AG04450 (cell line): ENCODE results near the gene SRPRB. TPM values are rescaled to one million over a fixed set of nuclear protein-coding genes. Genes with fewer than 3 reads are reported as not detected.

Source experiments
- CTCF ChIA-PET: fragments of 300-600, 350-600 bp; formaldehyde crosslinking; extraction: SDS; loops from one replicate; lab custom pipeline; 2022; ENCODE audit warnings: antibody characterized with exemption, inconsistent platforms; lab: Charles Lee
- POLR2A ChIA-PET: fragments of 350-600 bp; formaldehyde crosslinking; extraction: SDS; loops from one replicate; lab custom pipeline; 2021; ENCODE audit warnings: antibody characterized with exemption, inconsistent platforms; lab: Yijun Ruan, JAX
- DNase-seq: peaks from one replicate; pipeline ENCODE4 v3.0.0-alpha.2; 2011; ENCODE audit warnings: low read depth, low spot score
- H3K27ac ChIP-seq: one replicate; pipeline ENCODE4 v1.5.1; 2012; ENCODE audit warnings: low read depth, low read length, control low read depth
- H3K27me3 ChIP-seq: one replicate; pipeline ENCODE4 v1.6.0; 2012; ENCODE audit warnings: low read length; ENCODE audit not compliant: control insufficient read depth, insufficient read depth
- H3K4me3 ChIP-seq: 2 replicates; pipeline ENCODE4 v1.5.1; 2011; ENCODE audit warnings: mild to moderate bottlenecking, low read depth, low read length, control low read depth
- H3K9me3 ChIP-seq: 2 replicates; pipeline ENCODE4 v1.5.1; 2012; ENCODE audit warnings: low read length; ENCODE audit not compliant: control insufficient read depth, insufficient read depth
- CTCF ChIP-seq: IDR thresholded peaks from 2 replicates; pipeline ENCODE4 v1.5.1; 2011; ENCODE audit warnings: low read depth, low read length, control low read depth, inconsistent platforms
- polyA plus RNA-seq: library from polyadenylated mRNA; depleted of rRNA; stranded (reverse); fragments of >200 nt; gene quantifications from 2 replicates; pipeline ENCODE4 v1.2.3, GENCODE V29; 2011

The SRPRB gene
- polyA plus RNA-seq, 1 experiment, result 61.6 TPM

- H3K9me3 ChIP-seq, result no peaks in the 10 kb centered on the region
- H3K27ac ChIP-seq, result no peak overlapping the region
- H3K27me3 ChIP-seq, result peaks cover 10% of the 10 kb centered on the region
- ChIA-PET CTCF (no interaction called here), POLR2A (no interaction called here)
- TF ChIP-seq CTCF, result no peak
- no peak for DNase-seq
- H3K4me3 ChIP-seq, result no peak overlapping the region
These were observed 35.2 kb downstream of the SRPRB start for GRCh38 chr3:133840767-133841166.

- H3K9me3 ChIP-seq, result no peaks in the 10 kb centered on the region
- H3K27ac ChIP-seq, result no peak overlapping the region
- no peak for TF ChIP-seq CTCF
- peaks cover 10% of the 10 kb centered on the region for H3K27me3 ChIP-seq
- no peak overlapping the region for H3K4me3 ChIP-seq
- CTCF ChIA-PET, result no interaction called here
- no peak for DNase-seq
- POLR2A ChIA-PET, result no interaction called here
These were observed 35.6 kb downstream of the SRPRB start for GRCh38 chr3:133841196-133841595.

- CTCF ChIA-PET, result interaction anchor here (0.7 kb wide), 1 partner anchor 24 kb away, joined by 3 read pairs; no protein-coding TSS in a partner anchor
- no peaks in the 10 kb centered on the region for H3K9me3 ChIP-seq
- H3K4me3 ChIP-seq, result no peak overlapping the region
- TF ChIP-seq CTCF, result no peak
- DNase-seq, result no peak
- H3K27ac ChIP-seq, result no peak overlapping the region
- POLR2A ChIA-PET, result no interaction called here
- peaks cover 11% of the 10 kb centered on the region for H3K27me3 ChIP-seq
These were observed 36.5 kb downstream of the SRPRB start for GRCh38 chr3:133842158-133842557.

GRCh38 chr3:133843634-133844033, 38.0 kb downstream of the SRPRB start:
- ChIA-PET CTCF (interaction anchor here (1.5 kb wide), 1 partner anchor 25 kb away, joined by 4 read pairs; no protein-coding TSS in a partner anchor), POLR2A (interaction anchor here (0.7 kb wide), 1 partner anchor 531 kb away, joined by 3 read pairs; no protein-coding TSS in a partner anchor)
- Histone ChIP-seq H3K27ac (peak overlapping the region; percentile 11), H3K9me3 (no peaks in the 10 kb centered on the region), H3K27me3 (peaks cover 14% of the 10 kb centered on the region), H3K4me3 (no peak overlapping the region)
- DNase-seq, result peak; percentile 59
- no peak for TF ChIP-seq CTCF

- ChIA-PET CTCF (no interaction called here), POLR2A (no interaction called here)
- Histone ChIP-seq H3K27ac (no peak overlapping the region), H3K9me3 (no peaks in the 10 kb centered on the region), H3K27me3 (peaks cover 21% of the 10 kb centered on the region), H3K4me3 (no peak overlapping the region)
- TF ChIP-seq CTCF, result no peak
- no peak for DNase-seq
These were observed 39.5 kb downstream of the SRPRB start for GRCh38 chr3:133845127-133845526.
